ENCODE results near the gene CLNK.

CLNK gene

DNA sequence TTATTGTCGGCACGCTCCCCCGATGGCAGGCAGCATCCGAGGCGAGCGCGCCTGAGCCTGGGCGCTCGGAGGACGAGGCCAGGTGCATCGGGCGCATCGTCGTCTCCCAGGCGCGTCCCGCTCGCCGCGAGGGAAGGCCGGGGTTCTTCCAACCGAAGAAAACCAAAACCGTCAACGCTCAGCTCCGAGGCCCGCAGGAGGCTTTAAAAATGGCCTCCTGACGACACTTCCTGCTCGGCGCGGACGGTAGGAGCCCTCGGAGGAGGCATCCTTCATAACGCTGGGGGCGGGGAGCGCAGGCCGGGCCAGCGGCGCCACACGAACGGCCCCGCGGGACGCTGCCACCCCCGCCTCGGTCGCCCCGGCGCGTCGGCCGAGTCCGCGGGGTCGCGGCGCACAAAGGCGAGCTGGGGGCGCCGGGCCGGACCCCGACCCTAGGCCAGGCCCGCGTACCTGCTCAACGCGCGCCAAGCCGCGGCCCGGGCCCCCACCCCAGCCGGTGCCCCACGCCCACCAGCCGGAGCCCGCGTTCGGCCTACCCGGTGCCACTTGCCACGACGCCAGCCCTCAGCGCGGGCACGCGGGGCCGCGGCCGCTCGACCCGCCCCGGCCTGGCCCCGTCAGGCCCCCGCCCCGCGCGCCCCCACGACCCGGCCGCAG lies 227.8 kb downstream of the CLNK start:
- no peak for DNase-seq (ENCODE audit: low spot score)

DNA sequence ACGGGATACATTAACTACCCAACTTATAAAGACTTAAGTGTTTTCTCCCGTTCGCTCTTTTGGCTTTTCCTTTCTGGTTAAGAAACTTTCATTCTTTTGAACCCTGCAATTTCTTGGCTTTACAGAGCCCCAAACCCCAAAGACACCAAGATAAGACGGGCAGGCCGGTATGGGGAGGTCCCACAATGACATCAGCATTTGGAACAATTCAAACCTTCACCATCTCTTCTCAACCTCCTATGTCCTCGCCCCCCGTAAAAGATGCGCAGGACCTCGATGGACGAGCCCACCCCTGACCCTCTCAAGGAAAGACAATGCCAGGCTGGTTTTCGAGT lies 228.3 kb downstream of the CLNK start:
- DNase-seq (ENCODE audit: low spot score): no peak

DNA sequence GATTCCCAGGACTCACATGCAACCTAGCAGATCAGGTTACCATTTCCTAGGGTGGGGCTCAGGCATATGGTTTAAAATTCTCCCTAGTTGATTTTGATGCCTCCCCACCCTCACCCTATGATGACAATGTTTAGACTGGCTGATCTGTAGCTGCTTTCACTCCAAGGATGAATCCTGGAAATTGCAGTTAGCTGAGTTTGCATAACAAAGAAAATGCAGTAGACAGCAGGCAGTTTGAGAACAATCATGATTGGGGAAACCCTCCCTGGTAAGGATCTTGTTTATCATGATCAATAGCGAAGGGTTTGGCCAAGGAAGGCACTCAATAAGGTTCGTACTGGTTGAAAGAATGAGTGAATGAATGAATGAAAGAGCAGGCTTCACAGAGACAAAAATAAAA lies 229.4 kb downstream of the CLNK start:
- DNase-seq (ENCODE audit: low spot score): no peak

DNA sequence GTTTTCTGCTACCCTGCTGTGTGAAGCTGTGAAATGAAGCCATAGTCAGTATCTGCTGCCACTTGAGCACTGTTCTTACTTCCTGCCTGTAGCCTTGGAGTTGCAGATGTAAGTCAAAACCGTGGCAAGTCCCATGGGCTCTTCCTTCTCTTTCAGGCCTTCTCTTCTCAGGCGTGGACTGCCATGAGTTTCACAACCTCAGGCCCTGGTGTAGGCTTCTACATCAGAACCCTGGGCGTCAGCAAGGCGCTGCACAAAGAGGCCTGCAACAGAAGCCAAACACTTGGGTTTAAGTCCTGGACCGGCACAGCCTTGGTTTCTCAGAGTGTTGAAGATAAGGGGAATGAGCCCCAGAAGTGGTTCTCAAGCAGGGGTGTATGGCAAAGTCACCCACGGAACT lies 229.8 kb downstream of the CLNK start:
- DNase-seq (ENCODE audit: low spot score): no peak

DNA sequence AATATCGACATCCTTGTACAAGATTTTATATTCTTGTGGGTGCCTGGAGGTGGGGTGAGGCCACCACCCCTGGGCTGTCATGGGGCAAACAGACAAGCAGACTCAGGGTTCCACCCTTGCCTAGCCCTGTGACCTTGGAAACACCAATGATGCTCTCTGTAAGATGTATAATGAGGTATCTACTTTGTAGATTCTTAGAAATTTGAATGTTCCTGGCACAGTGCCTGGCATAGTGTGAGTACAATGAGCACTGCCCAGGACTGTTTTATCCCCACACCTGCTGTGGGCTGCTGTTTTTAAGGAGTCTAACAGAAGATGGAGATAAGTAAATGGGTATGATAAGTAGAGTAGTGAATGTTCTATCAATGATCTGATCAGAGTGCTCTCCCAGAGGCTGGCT lies 230.4 kb downstream of the CLNK start:
- no peak for DNase-seq (ENCODE audit: low spot score)

DNA sequence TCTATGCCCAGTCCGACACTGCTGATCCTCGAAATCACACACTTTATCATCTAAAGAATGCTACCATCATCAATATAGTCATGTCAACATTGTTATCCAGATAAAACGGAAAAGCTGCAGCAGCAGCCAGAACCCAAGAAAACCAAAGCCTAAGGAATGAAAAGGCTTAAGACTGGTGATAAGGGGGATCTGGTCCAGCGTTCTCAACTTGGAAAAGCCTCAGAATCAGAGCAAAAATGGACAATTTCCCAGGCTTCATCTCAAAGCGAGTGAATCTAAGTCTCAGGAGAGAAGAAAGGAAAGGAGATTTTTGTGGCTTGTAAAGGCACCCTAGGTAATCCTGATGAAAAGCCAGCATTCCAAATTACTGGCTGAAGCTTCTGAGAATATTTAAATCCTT lies 235.6 kb downstream of the CLNK start:
- no peak for DNase-seq (ENCODE audit: low spot score)

DNA sequence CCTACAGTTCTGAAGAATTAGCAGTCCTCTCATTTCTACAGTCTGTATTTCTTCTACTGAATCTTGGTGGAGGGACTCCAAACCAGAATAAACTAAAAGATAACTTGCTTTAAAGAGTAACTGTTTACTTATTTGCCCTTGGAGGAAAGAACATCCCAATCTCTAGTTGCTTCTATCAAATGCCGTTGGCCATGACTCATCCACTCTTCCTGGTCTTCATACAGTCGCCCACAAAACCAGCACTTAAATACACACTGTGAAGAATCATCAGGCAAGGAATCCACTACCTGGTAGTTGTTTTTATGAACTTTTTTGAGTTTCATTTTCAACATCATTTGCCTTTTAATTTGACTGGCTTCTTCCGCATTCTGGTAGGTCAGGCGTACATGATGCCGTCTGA lies 241.6 kb downstream of the CLNK start:
- no peak for DNase-seq (ENCODE audit: low spot score)

DNA sequence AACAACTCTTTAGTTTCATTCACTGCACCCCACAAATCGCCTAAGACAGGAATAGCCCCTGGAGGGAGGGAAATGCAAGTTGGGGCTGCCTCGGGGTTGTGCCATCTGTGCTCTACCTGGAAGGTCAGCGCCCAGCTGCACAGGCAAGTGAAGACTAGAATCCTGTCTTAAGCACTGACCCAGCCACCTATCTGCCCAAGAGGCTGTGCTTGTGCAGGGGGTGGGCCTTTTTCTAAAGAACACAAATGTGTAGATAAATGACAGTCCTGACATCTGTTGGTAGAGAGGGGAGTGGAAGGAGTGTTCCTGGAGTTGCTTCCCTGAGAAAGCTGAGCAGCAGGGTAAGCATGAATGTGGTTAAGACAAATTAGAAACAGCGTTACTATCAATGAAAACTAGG lies 243.1 kb downstream of the CLNK start:
- DNase-seq (ENCODE audit: low spot score): no peak

DNA sequence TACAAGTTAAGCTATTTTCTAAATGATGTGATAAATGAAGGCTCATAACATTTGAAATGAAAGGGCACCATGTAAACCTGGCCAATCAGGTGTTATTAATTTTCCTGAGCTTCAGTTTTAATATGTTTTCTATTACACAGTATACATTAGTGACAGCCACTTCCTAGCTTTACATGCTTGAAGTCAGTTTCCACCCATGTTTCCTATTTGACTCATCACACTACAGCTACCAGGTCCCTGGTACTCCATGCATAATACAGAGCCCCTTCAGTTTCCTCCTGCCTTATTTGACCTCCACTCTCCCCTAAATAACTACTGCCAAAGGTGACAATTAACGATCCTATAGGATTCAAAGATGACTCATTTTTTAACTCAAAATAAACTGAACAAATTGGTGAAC lies 245.6 kb downstream of the CLNK start:
- DNase-seq (ENCODE audit: low spot score): no peak

DNA sequence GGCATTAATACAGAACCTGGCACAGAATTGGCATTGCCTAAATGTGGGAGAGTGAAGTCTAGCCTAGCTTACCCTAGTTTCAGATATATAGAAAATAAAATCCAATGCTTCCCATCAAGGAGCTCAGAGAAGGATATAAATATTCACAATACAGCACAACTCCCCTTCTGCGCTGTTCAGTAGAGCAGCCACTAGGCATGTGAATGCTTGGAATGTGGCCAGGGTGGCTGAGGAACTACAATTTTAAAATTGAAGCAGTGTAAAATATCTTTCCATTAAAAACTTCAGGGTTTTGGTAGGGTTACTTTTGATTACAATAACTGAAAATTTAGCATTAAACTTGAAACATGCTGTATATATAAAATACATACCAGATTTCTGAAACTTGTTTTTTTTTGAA lies 246.8 kb downstream of the CLNK start:
- DNase-seq (ENCODE audit: low spot score): no peak

Data from globus pallidus (tissue), 1 donor.